Mesendoderm (in vitro differentiated cells): ENCODE measurements around the gene PPA1.
A peak's percentile ranks its signal among the peaks of the same experiment; 100 is the strongest.

Experiments
- DNase-seq: peaks from one replicate; pipeline ENCODE4 v3.0.0; 2013
- H2AK5ac ChIP-seq: 2 replicates; pipeline ENCODE4 v1.6.1; 2013; ENCODE audit warnings: low read length, inconsistent platforms
- H2BK120ac ChIP-seq: 2 replicates; pipeline ENCODE4 v1.6.1; 2013; ENCODE audit warnings: low read depth, mild to moderate bottlenecking, low read length, moderate library complexity, mixed read lengths
- H2BK15ac ChIP-seq: replicated peaks from 2 replicates; pipeline ENCODE4 v1.6.1; 2013; ENCODE audit warnings: low read depth, mild to moderate bottlenecking, moderate library complexity
- H2BK5ac ChIP-seq: 2 replicates; pipeline ENCODE4 v1.6.1; 2013; ENCODE audit warnings: low read length, inconsistent platforms
- H3K18ac ChIP-seq: 2 replicates; pipeline ENCODE4 v1.6.1; 2013; ENCODE audit warnings: mild to moderate bottlenecking, low read length, mixed read lengths
- H3K23ac ChIP-seq: one replicate; pipeline ENCODE4 v1.6.1; 2013; ENCODE audit warnings: low read length
- H3K27ac ChIP-seq: 2 replicates; pipeline ENCODE4 v1.5.1; 2013; ENCODE audit warnings: low read depth, mild to moderate bottlenecking, inconsistent platforms, low read length, moderate library complexity
- H3K27me3 ChIP-seq: 2 replicates; pipeline ENCODE4 v1.6.1; 2013; ENCODE audit warnings: low read length, control low read depth, mild to moderate bottlenecking, inconsistent platforms; ENCODE audit not compliant: insufficient read depth, poor library complexity
- H3K36me3 ChIP-seq: 2 replicates; pipeline ENCODE4 v1.6.1; 2013; ENCODE audit warnings: low read length, inconsistent platforms; ENCODE audit not compliant: control insufficient read depth, insufficient read depth
- H3K4ac ChIP-seq: one replicate; pipeline ENCODE4 v1.6.1; 2013; ENCODE audit warnings: low read depth, mild to moderate bottlenecking, low read length, moderate library complexity
- H3K4me1 ChIP-seq: 2 replicates; pipeline ENCODE4 v1.6.1; 2013; ENCODE audit warnings: low read depth, low read length, inconsistent platforms; ENCODE audit not compliant: control insufficient read depth
- H3K4me2 ChIP-seq: 2 replicates; pipeline ENCODE4 v1.6.1; 2013; ENCODE audit warnings: low read length
- H3K4me3 ChIP-seq: 2 replicates; pipeline ENCODE4 v1.5.1; 2013; ENCODE audit warnings: mild to moderate bottlenecking, low read length
- H3K56ac ChIP-seq: one replicate; pipeline ENCODE4 v1.6.1; 2013; ENCODE audit warnings: low read length
- H3K79me1 ChIP-seq: 2 replicates; pipeline ENCODE4 v1.6.1; 2013; ENCODE audit warnings: low read length, inconsistent platforms
- H3K79me2 ChIP-seq: 2 replicates; pipeline ENCODE4 v1.6.1; 2013; ENCODE audit warnings: mild to moderate bottlenecking, low read length; ENCODE audit not compliant: control insufficient read depth, insufficient read depth
- H3K9ac ChIP-seq: 2 replicates; pipeline ENCODE4 v1.6.1; 2013; ENCODE audit warnings: low read length, inconsistent platforms
- H4K5ac ChIP-seq: one replicate; pipeline ENCODE4 v1.6.1; 2013; ENCODE audit warnings: low read length
- H4K8ac ChIP-seq: one replicate; pipeline ENCODE4 v1.6.1; 2013; ENCODE audit warnings: low read depth, mild to moderate bottlenecking, control low read depth, low read length, moderate library complexity
- WGBS: extraction: QIAGEN DNeasy Blood & Tissue Kit; methylation state at CpG from one replicate; pipeline ENCODE4 v1.1.7; 2013; ENCODE audit warnings: low lambda C conversion rate, missing lambda C conversion rate; ENCODE audit not compliant: insufficient coverage; ENCODE audit errors: extremely low coverage; 5-methylcytosine and 5-hydroxymethylcytosine counted together

PPA1 gene

GRCh38 chr10:70267161-70267933, 34.1 kb upstream of the PPA1 start:
- no peak overlapping the region for H3K18ac ChIP-seq
- peak; percentile 54 for DNase-seq
- H2BK15ac ChIP-seq: no peak overlapping the region
- H3K4me3 ChIP-seq: no peak overlapping the region
- WGBS: no CpG with 5 or more reads among the region's 9 CpGs
- no peak overlapping the region for H4K5ac ChIP-seq
- H3K23ac ChIP-seq: no peak overlapping the region
- no peaks in the 10 kb centered on the region for H3K27me3 ChIP-seq
- no peak overlapping the region for H2AK5ac ChIP-seq
- H2BK120ac ChIP-seq: no peak overlapping the region
- H2BK5ac ChIP-seq: no peak overlapping the region
- no peak overlapping the region for H4K8ac ChIP-seq
- no peak overlapping the region for H3K27ac ChIP-seq
- no peak overlapping the region for H3K4ac ChIP-seq
- no peaks in the 10 kb centered on the region for H3K79me1 ChIP-seq
- no peak overlapping the region for H3K56ac ChIP-seq
- no peaks in the 10 kb centered on the region for H3K79me2 ChIP-seq
- H3K4me2 ChIP-seq: no peak overlapping the region
- H3K4me1 ChIP-seq: no peaks in the 10 kb centered on the region
- H3K9ac ChIP-seq: no peak overlapping the region
- no peaks in the 10 kb centered on the region for H3K36me3 ChIP-seq

- no peak overlapping the region for H2BK5ac ChIP-seq
- H4K5ac ChIP-seq: no peak overlapping the region
- H3K4me1 ChIP-seq: no peaks in the 10 kb centered on the region
- DNase-seq: no peak
- no peak overlapping the region for H2BK15ac ChIP-seq
- no peak overlapping the region for H4K8ac ChIP-seq
- H3K79me2 ChIP-seq: no peaks in the 10 kb centered on the region
- H2AK5ac ChIP-seq: no peak overlapping the region
- H3K36me3 ChIP-seq: no peaks in the 10 kb centered on the region
- no peaks in the 10 kb centered on the region for H3K79me1 ChIP-seq
- no peak overlapping the region for H3K18ac ChIP-seq
- no peak overlapping the region for H3K4me3 ChIP-seq
- no peak overlapping the region for H3K9ac ChIP-seq
- no CpG with 5 or more reads among the region's 1 CpG for WGBS
- no peaks in the 10 kb centered on the region for H3K27me3 ChIP-seq
- no peak overlapping the region for H3K4me2 ChIP-seq
- no peak overlapping the region for H2BK120ac ChIP-seq
- H3K27ac ChIP-seq: no peak overlapping the region
- H3K23ac ChIP-seq: no peak overlapping the region
- no peak overlapping the region for H3K56ac ChIP-seq
- H3K4ac ChIP-seq: no peak overlapping the region
These were observed 33.5 kb upstream of the PPA1 start for GRCh38 chr10:70266701-70267100.

GRCh38 chr10:70266056-70266455, 32.8 kb upstream of the PPA1 start:
- Histone ChIP-seq H3K23ac (no peak overlapping the region), H3K79me1 (no peaks in the 10 kb centered on the region), H2BK5ac (no peak overlapping the region), H4K8ac (no peak overlapping the region), H3K27me3 (no peaks in the 10 kb centered on the region), H3K4ac (no peak overlapping the region), H3K4me3 (no peak overlapping the region), H3K79me2 (no peaks in the 10 kb centered on the region), H3K9ac (no peak overlapping the region), H2BK120ac (no peak overlapping the region), H2BK15ac (no peak overlapping the region), H3K4me1 (no peaks in the 10 kb centered on the region), H3K36me3 (no peaks in the 10 kb centered on the region), H4K5ac (no peak overlapping the region), H2AK5ac (no peak overlapping the region), H3K18ac (no peak overlapping the region), H3K56ac (no peak overlapping the region), H3K27ac (no peak overlapping the region), H3K4me2 (no peak overlapping the region)
- no peak for DNase-seq
- no CpG with 5 or more reads among the region's 7 CpGs for WGBS

- Histone ChIP-seq H4K5ac (no peak overlapping the region), H3K4me3 (no peak overlapping the region), H3K27me3 (no peaks in the 10 kb centered on the region), H3K79me1 (no peaks in the 10 kb centered on the region), H3K56ac (no peak overlapping the region), H3K36me3 (no peaks in the 10 kb centered on the region), H3K4ac (no peak overlapping the region), H3K9ac (no peak overlapping the region), H3K4me1 (no peaks in the 10 kb centered on the region), H3K18ac (no peak overlapping the region), H4K8ac (no peak overlapping the region), H2BK5ac (no peak overlapping the region), H3K4me2 (no peak overlapping the region), H2BK15ac (no peak overlapping the region), H2BK120ac (no peak overlapping the region), H3K79me2 (no peaks in the 10 kb centered on the region), H2AK5ac (no peak overlapping the region), H3K23ac (no peak overlapping the region), H3K27ac (no peak overlapping the region)
- no CpG with 5 or more reads among the region's 10 CpGs for whole genome bisulfite sequencing
- DNase-seq: peak; percentile 88
These were observed 31.9 kb upstream of the PPA1 start for GRCh38 chr10:70265032-70265689.

- Histone ChIP-seq H4K8ac (no peak overlapping the region), H3K79me2 (no peaks in the 10 kb centered on the region), H3K27me3 (no peaks in the 10 kb centered on the region), H2BK15ac (no peak overlapping the region), H3K27ac (no peak overlapping the region), H3K56ac (no peak overlapping the region), H3K4ac (no peak overlapping the region), H2BK120ac (no peak overlapping the region), H3K9ac (no peak overlapping the region), H2BK5ac (no peak overlapping the region), H3K4me1 (no peaks in the 10 kb centered on the region), H2AK5ac (no peak overlapping the region), H3K4me2 (no peak overlapping the region), H4K5ac (no peak overlapping the region), H3K23ac (no peak overlapping the region), H3K18ac (no peak overlapping the region), H3K36me3 (no peaks in the 10 kb centered on the region), H3K4me3 (no peak overlapping the region), H3K79me1 (no peaks in the 10 kb centered on the region)
- WGBS: no CpG with 5 or more reads among the region's 3 CpGs
- DNase-seq: no peak
These were observed 27.5 kb upstream of the PPA1 start for GRCh38 chr10:70260734-70261133.
